NT2/D1 (cell line): ENCODE measurements around the gene FAM78B.

ENCODE experiments used
- SUZ12 ChIP-seq: IDR thresholded peaks from 2 replicates; pipeline ENCODE4 v1.6.1; 2011; ENCODE audit not compliant: insufficient read length, insufficient read depth; ENCODE audit errors: extremely low read depth
- YY1 ChIP-seq: IDR thresholded peaks from 2 replicates; pipeline ENCODE4 v1.6.1; 2011; ENCODE audit not compliant: insufficient read length, insufficient read depth
- ZNF274 ChIP-seq: IDR thresholded peaks from 2 replicates; pipeline ENCODE4 v1.6.1; 2011; ENCODE audit warnings: mild to moderate bottlenecking, low read depth, low read length

DNA sequence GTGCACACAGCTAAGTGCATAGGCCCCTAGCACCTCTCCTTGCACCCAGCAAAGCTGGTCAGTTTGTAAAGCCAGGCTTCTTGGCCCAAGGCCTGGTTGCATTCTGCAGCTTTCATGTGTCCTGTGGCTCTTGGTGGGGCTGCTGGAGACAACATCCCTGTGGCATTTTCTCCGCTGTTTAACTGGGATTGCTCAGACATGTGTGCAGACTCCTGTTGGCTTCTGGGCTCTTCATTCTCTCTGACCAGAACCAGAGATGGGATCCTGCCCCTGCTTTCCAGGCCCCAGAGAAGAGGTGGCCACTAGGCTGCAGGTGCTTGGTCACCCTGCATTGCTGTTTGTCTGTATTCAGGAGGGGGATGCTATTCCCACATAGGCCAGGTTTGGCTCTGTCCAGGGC is 50.8 kb downstream of the FAM78B start:
- TF ChIP-seq YY1 (no peak), ZNF274 (no peak), SUZ12 (no peak)
